Breast epithelium (tissue), 4 donors: ENCODE data around the gene SLC26A5. TPM values are rescaled to one million over a fixed set of nuclear protein-coding genes. Genes with fewer than 3 reads are reported as not detected.

Experiments
- DNase-seq, 2 donors: peaks; one replicate each; pipeline ENCODE4 v3.0.0-alpha.2; 2019; ENCODE audit warnings: low spot score in 2 of 2
- H3K27ac ChIP-seq, 2 donors: fragments of 200-600 bp; sonication (generic) in 1 of 2; one replicate each; pipeline ENCODE4 v1.5.1; 2016 to 2019; ENCODE audit warnings: mild to moderate bottlenecking in 1 of 2
- H3K27me3 ChIP-seq, 2 donors: fragments of 200-600 bp; sonication (generic) in 1 of 2; one replicate each; pipeline versions ENCODE4 v1.5.1 to v1.6.0; 2017 to 2019; ENCODE audit warnings: control low read depth in 1 of 2, mild to moderate bottlenecking in 1 of 2
- H3K36me3 ChIP-seq: fragments of 200-600 bp; one replicate; pipeline ENCODE4 v1.5.1; 2019
- H3K4me1 ChIP-seq, 2 donors: fragments of 200-600 bp; sonication (generic); one replicate each; pipeline ENCODE4 v1.5.1; 2016 to 2019; ENCODE audit warnings: control low read depth in 1 of 2
- H3K4me3 ChIP-seq, 3 donors: fragments of 200-600 bp; sonication (generic); 1 replicate in 2 of 3; 2 replicates in 1 of 3; pipeline ENCODE4 v1.5.1; 2016 to 2019; ENCODE audit warnings: mild to moderate bottlenecking in 3 of 3, moderate library complexity in 2 of 3
- H3K9me3 ChIP-seq, 2 donors: fragments of 200-600 bp; sonication (generic) in 1 of 2; one replicate each; pipeline ENCODE4 v1.5.1; 2016 to 2019; ENCODE audit warnings: control low read depth in 1 of 2
- CTCF ChIP-seq, 3 donors: fragments of 450-650 bp; IDR thresholded peaks; one replicate each; pipeline ENCODE4 v1.5.1; 2016 to 2017; ENCODE audit warnings: antibody characterized with exemption in 3 of 3, mild to moderate bottlenecking in 3 of 3, moderate library complexity in 3 of 3
- POLR2A ChIP-seq: fragments of 450-650 bp; IDR thresholded peaks from one replicate; pipeline ENCODE4 v1.6.1; 2016; ENCODE audit warnings: antibody characterized with exemption, mild to moderate bottlenecking, moderate library complexity
- POLR2AphosphoS5 ChIP-seq, 3 donors: sonication (generic); formaldehyde crosslinking; IDR thresholded peaks; one replicate each; pipeline ENCODE4 v1.6.1; 2017; ENCODE audit warnings: antibody characterized with exemption in 3 of 3
- intact Hi-C: fragments of 100-400 bp; cut with DNase I; formaldehyde crosslinking; loops from one replicate; pipeline ENCODE4 v1.15.1; 2023; ENCODE audit warnings: low total_unique reads
- total RNA-seq, 3 donors: library from RNA; depleted of rRNA; stranded (reverse); fragments of >200 nt; gene quantifications; one replicate each; pipeline ENCODE4 v1.1.0, GENCODE V29; 2016

SLC26A5 gene
- total RNA-seq, 3 donors from 2014 or later, result 0.48 to 3.6 (median 1.0) TPM

DNA sequence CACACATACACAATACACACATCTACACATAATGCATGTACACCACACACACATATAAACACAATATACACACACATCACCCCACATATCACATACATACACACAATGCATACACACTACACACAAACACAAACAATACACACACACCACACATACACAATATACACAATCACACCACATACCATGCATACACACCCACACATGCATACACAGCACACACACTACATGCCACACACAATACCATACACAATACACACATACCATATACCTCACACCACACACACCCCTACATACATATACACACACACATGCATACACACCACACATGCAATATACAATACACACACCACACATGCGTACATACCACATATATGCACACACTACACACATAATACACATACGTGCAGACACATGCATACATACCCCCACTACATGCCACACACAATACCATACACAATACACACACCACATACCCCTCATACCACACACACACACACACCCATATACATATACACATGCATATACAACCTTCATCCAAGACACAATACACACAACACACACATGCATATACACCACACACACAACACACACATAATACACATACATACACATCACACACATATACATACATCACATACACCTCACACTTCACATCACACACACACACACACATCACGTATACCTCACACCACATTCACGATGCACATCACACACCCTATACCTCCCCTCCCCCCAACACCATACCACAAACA lies 64.6 kb downstream of the SLC26A5 start:
- no peak overlapping the region for H3K4me3 ChIP-seq
- intact Hi-C loops, result no loop called here
- H3K4me1 ChIP-seq, result no peaks in the 10 kb centered on the region
- no peak overlapping the region for H3K27ac ChIP-seq
- no peaks in the 10 kb centered on the region for H3K27me3 ChIP-seq
- no peak for TF ChIP-seq POLR2A
- no peak for TF ChIP-seq POLR2AphosphoS5 (IDR thresholded peaks at IDR 0.05)
- no peak for TF ChIP-seq CTCF (IDR thresholded peaks at IDR 0.05)
- no peak for DNase-seq
- H3K9me3 ChIP-seq, result no peaks in the 10 kb centered on the region
- no peaks in the 10 kb centered on the region for H3K36me3 ChIP-seq

DNA sequence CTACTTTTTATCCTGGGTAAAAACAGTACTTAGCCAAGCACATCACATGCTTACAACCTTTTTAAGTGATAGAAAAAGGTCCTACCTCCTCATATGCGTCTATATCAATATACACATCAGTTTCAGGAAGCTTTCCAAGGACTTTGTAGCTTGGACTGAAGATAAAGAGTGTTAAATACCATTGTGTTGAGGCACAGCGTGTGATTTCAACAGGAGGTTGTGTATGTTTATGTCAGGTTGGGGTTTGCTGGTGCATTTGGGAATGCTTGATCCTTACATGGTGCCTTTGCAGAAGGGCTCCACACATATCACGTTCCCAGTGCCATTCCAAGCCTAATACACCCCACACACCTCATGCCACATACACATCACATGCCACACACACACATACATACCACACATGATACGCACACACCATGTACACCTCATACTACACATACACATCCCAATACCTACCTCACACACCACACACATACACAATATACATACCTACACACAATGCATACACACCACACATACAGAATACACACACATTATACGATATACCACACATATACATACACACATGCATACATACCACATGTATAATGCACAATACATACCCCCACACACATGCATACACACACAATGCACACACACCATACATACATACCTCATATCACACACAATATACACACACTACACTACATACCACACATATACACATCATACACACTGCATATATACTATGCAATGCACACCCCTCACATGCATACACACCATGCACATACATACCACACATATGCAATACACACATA lies 65.4 kb downstream of the SLC26A5 start:
- no peaks in the 10 kb centered on the region for H3K27me3 ChIP-seq
- H3K36me3 ChIP-seq, result no peaks in the 10 kb centered on the region
- H3K4me1 ChIP-seq, result no peaks in the 10 kb centered on the region
- H3K9me3 ChIP-seq, result no peaks in the 10 kb centered on the region
- H3K27ac ChIP-seq, result no peak overlapping the region
- no peak for DNase-seq
- intact Hi-C loops, result no loop called here
- TF ChIP-seq POLR2AphosphoS5 (IDR thresholded peaks at IDR 0.05) (no peak), POLR2A (no peak), CTCF (IDR thresholded peaks at IDR 0.05) (no peak)
- no peak overlapping the region for H3K4me3 ChIP-seq

DNA sequence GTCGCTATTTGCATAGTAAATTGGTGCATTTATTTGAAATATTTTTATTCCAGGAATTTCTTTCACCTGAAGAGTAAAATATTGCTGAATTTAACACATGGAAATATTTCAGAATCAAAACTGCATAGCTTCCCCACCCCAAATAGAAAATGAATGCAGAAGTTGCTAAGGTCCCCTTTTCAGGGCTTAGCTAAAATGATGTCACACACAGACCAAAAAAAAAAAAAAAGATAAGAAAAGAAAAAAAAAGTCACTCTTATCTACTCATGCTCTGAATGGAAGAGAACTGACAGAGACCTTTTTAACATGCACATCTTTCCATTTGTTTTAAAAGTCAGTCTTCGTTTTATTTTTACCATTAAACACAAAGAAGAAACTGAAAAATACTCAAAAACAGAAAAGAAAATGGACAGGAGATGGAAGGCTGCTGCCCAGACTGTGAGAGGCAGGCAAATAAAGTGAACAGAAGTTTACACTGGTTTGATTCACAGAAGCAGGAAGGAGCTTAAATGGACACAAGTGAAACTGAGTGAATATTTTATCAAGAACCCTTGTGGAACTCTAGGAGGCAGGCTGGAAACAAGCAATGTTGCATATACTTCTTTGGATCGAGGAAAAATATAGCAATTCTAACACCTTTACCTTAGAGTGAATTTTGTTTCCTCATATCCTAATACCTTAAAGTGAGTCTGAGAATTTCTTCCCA lies 66.6 kb downstream of the SLC26A5 start:
- Histone ChIP-seq H3K36me3 (no peaks in the 10 kb centered on the region), H3K9me3 (no peaks in the 10 kb centered on the region), H3K27me3 (no peaks in the 10 kb centered on the region), H3K27ac (no peak overlapping the region), H3K4me3 (no peak overlapping the region), H3K4me1 (no peaks in the 10 kb centered on the region)
- DNase-seq, result no peak
- TF ChIP-seq CTCF (IDR thresholded peaks at IDR 0.05) (no peak), POLR2A (no peak), POLR2AphosphoS5 (IDR thresholded peaks at IDR 0.05) (no peak)
- intact Hi-C loops, result no loop called here

GRCh38 chr7:103373866-103374643 lies 72.0 kb downstream of the SLC26A5 start:
- no peaks in the 10 kb centered on the region for H3K9me3 ChIP-seq
- no peak overlapping the region for H3K4me3 ChIP-seq
- no peak for TF ChIP-seq POLR2A
- TF ChIP-seq CTCF (IDR thresholded peaks at IDR 0.05), result no peak
- no peak for TF ChIP-seq POLR2AphosphoS5 (IDR thresholded peaks at IDR 0.05)
- H3K4me1 ChIP-seq, result no peaks in the 10 kb centered on the region
- no peaks in the 10 kb centered on the region for H3K36me3 ChIP-seq
- intact Hi-C loops, result no loop called here
- no peaks in the 10 kb centered on the region for H3K27me3 ChIP-seq
- no peak for DNase-seq
- no peak overlapping the region for H3K27ac ChIP-seq
